GM12801 (cell line): ENCODE measurements around the gene OXSR1.

Experiments
- TF ChIP-seq, protein P1 (sequence below): IDR thresholded peaks from one replicate; pipeline ENCODE4 v1.5.1; 2011; ENCODE audit warnings: control low read depth; ENCODE audit not compliant: insufficient read length; ENCODE audit errors: extremely low read depth

OXSR1 gene

DNA sequence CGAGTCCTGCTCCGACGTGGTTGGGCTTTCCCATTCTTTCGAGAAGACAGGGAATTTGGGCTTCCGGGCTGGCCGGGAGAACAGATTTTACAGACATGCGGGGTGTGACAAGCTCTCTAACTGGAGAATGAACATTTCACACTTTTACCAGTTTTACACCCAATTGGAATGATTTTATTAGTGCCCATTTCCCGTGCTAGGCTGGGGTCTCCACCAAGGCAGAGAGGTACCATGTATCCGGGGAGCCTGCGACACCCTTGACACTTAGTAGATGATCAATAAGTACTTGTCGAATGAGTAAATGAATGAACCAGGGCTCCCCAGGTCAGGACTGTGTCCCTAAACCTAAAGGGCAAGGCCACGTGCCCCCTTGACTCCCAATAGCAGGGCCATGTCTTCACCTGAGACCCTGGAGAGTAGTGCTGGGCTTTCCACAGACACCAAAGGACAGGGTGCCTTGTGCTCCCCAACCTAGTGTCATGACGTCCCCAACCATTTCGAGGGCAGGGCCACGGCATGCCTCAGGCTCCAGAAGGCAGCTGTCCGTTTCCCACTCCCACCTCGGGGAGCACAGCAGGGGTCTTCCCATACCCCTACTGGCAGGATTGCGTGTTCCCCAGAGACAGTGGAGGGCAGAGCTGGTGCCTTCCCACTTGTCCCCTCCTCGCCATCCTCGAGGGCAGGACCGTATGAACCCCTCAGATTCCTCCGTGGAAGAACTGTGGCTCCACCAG lies 27.6 kb upstream of the OXSR1 start:
- TF ChIP-seq, protein P1, sequence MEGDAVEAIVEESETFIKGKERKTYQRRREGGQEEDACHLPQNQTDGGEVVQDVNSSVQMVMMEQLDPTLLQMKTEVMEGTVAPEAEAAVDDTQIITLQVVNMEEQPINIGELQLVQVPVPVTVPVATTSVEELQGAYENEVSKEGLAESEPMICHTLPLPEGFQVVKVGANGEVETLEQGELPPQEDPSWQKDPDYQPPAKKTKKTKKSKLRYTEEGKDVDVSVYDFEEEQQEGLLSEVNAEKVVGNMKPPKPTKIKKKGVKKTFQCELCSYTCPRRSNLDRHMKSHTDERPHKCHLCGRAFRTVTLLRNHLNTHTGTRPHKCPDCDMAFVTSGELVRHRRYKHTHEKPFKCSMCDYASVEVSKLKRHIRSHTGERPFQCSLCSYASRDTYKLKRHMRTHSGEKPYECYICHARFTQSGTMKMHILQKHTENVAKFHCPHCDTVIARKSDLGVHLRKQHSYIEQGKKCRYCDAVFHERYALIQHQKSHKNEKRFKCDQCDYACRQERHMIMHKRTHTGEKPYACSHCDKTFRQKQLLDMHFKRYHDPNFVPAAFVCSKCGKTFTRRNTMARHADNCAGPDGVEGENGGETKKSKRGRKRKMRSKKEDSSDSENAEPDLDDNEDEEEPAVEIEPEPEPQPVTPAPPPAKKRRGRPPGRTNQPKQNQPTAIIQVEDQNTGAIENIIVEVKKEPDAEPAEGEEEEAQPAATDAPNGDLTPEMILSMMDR: no peak

DNA sequence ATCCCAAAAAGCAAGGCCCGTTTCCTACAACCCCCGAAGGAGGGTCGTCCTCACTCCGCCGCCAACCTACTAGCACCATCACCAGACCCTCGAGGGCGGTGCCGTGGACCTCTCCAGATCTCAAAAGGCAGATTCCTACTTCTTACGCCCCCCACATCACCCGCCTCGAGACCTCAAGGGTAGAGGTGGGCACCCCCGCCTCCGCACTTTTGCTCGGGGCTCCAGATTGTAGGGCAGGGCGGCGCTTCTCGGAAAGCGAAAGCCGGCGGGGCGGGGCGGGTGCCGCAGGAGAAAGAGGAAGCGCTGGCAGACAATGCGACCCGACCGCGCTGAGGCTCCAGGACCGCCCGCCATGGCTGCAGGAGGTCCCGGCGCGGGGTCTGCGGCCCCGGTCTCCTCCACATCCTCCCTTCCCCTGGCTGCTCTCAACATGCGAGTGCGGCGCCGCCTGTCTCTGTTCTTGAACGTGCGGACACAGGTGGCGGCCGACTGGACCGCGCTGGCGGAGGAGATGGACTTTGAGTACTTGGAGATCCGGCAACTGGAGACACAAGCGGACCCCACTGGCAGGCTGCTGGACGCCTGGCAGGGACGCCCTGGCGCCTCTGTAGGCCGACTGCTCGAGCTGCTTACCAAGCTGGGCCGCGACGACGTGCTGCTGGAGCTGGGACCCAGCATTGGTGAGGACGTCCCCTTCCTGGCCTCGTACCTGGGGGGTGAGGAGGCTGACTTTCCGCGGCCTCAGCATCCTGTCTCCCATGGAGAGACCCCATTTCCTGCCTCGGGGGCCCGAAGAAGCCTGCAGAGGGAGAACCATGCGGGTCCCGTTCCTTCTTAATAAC lies 26.8 kb upstream of the OXSR1 start, which contains the start of gene MYD88:
Gene MYD88, plus strand, starts transcription at position 313 of the 842 bp plus-strand sequence. Its CDS starts 40 bp downstream, at position 353.
- TF ChIP-seq, protein P1: no peak

DNA sequence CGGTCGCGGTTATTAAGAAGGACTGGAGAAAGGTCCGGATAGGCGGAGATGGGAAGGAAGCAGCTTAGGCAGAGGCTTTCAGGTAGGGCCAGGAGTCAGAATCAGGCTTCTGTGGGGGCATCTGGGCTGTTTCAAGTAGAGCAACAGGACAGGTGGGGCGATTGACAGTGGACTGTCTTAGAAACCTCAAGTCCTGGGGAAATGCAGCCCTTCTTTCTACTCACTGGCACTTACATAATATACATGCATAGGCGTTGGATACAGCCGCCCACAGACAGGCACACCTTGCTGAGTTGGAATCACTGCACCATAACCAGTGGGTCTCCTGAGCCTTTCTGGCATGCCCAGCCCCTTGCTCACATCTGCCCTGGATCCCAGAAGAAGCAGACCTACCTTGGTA lies 26.1 kb upstream of the OXSR1 start:
- TF ChIP-seq, protein P1: no peak

DNA sequence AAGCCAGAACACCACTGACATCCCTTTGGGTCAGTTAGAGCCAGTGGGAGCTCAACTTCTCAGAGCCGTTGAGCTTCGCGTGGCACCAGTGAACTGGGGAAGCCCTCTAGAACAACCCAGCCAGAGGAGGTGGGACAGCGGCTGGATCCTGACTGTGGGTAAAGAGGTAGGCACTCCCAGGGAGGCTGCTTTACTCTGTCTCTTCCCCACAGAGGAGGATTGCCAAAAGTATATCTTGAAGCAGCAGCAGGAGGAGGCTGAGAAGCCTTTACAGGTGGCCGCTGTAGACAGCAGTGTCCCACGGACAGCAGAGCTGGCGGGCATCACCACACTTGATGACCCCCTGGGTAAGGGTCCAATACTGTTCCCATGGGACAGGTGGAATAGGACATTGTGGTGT lies 25.7 kb upstream of the OXSR1 start:
- TF ChIP-seq, protein P1: no peak

DNA sequence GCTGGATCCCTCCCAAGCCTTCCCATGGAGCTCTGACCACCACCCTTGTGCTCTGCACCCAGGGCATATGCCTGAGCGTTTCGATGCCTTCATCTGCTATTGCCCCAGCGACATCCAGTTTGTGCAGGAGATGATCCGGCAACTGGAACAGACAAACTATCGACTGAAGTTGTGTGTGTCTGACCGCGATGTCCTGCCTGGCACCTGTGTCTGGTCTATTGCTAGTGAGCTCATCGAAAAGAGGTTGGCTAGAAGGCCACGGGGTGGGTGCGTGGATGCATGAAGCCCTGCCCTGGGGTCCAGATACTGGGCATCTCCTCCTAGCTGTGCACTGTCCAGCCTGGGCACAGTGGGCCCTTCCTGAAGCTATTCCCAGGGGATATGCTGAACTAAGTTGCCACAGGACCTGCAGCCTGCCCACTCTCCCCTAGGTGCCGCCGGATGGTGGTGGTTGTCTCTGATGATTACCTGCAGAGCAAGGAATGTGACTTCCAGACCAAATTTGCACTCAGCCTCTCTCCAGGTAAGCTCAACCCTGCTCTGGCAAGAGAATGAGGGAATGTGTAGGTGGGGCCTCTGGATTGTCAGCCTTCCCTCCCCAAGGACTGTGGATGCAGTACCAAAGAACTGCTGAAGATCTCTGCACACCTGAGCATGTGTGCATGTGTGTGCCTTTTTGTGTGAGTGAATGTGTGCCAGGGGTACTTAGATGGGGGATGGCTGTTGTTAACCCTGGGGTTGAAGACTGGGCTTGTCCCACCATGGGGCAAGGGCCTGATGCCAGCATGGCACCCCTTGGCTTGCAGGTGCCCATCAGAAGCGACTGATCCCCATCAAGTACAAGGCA lies 24.8 kb upstream of the OXSR1 start:
- TF ChIP-seq, protein P1: no peak

DNA sequence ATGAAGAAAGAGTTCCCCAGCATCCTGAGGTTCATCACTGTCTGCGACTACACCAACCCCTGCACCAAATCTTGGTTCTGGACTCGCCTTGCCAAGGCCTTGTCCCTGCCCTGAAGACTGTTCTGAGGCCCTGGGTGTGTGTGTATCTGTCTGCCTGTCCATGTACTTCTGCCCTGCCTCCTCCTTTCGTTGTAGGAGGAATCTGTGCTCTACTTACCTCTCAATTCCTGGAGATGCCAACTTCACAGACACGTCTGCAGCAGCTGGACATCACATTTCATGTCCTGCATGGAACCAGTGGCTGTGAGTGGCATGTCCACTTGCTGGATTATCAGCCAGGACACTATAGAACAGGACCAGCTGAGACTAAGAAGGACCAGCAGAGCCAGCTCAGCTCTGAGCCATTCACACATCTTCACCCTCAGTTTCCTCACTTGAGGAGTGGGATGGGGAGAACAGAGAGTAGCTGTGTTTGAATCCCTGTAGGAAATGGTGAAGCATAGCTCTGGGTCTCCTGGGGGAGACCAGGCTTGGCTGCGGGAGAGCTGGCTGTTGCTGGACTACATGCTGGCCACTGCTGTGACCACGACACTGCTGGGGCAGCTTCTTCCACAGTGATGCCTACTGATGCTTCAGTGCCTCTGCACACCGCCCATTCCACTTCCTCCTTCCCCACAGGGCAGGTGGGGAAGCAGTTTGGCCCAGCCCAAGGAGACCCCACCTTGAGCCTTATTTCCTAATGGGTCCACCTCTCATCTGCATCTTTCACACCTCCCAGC lies 24.0 kb upstream of the OXSR1 start:
- TF ChIP-seq, protein P1: no peak
